Measurements from ENCODE around the gene GADD45GIP1.
A peak's percentile ranks its signal among the peaks of the same experiment; 100 is the strongest.

DNA sequence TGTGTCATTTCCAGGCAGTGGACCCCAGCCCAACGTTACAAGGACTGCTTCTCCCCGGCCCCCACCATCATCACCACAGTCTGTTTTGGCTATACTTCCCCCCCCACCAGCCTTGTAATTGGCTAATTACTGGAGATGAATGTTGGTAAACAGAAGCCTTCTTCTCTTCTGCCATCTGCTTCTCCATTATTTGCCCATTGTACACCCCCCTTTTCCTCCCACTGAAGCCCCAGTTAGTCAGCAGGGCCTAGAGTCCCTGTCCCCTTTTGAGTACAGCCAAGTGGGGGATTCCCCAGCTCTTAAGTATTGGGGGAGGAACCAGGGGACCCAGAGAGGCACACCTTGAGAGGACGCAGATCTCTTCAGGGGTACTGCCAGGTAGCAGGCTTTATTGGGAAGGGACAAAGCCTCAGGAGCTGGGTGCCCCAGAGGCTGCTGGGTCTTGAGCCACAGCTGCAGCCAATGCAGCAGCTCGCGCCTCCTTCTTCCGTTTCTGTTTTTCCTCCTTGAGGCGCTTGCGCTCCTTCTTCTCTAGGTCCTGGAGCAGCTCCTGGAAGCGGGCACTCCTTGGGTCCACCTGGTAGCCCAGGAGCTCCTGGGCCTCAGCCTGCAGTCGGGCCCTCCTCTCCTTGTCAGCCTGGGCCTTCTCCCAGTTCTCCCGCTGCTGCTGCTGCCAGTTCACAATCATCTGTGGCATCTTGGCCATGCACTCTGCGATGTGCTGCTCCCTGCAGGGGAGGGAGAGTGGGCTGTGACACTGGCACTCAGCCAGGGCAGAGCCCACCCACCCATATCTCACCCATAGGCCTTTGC, 3.0 kb downstream of the GADD45GIP1 start:
- TF ChIP-seq CREB1 (IDR thresholded peaks at IDR 0.05; ENCODE audit: low read depth) (no peak), RAD21 (IDR thresholded peaks at IDR 0.05; ENCODE audit: low read depth) (no peak), EP300 (IDR thresholded peaks at IDR 0.05; ENCODE audit: borderline replicate concordance) (no peak), TAF1 (IDR thresholded peaks at IDR 0.05; ENCODE audit: low read depth) (no peak), TEAD4 (IDR thresholded peaks at IDR 0.05) (no peak), YY1 (IDR thresholded peaks at IDR 0.05; ENCODE audit: low read depth) (no peak), ZBTB7A (IDR thresholded peaks at IDR 0.05; ENCODE audit: low read depth) (peak; percentile 68; the same call in 1 of the 2 replicates), CEBPB (IDR thresholded peaks at IDR 0.05) (no peak), TCF12 (IDR thresholded peaks at IDR 0.05; ENCODE audit: low read depth) (no peak), FOXM1 (IDR thresholded peaks at IDR 0.05; ENCODE audit: borderline replicate concordance, low read depth) (no peak), NFIC (IDR thresholded peaks at IDR 0.05) (peak; percentile 51; the same call in 1 of the 2 replicates)
- TF ChIP-seq, protein P1, sequence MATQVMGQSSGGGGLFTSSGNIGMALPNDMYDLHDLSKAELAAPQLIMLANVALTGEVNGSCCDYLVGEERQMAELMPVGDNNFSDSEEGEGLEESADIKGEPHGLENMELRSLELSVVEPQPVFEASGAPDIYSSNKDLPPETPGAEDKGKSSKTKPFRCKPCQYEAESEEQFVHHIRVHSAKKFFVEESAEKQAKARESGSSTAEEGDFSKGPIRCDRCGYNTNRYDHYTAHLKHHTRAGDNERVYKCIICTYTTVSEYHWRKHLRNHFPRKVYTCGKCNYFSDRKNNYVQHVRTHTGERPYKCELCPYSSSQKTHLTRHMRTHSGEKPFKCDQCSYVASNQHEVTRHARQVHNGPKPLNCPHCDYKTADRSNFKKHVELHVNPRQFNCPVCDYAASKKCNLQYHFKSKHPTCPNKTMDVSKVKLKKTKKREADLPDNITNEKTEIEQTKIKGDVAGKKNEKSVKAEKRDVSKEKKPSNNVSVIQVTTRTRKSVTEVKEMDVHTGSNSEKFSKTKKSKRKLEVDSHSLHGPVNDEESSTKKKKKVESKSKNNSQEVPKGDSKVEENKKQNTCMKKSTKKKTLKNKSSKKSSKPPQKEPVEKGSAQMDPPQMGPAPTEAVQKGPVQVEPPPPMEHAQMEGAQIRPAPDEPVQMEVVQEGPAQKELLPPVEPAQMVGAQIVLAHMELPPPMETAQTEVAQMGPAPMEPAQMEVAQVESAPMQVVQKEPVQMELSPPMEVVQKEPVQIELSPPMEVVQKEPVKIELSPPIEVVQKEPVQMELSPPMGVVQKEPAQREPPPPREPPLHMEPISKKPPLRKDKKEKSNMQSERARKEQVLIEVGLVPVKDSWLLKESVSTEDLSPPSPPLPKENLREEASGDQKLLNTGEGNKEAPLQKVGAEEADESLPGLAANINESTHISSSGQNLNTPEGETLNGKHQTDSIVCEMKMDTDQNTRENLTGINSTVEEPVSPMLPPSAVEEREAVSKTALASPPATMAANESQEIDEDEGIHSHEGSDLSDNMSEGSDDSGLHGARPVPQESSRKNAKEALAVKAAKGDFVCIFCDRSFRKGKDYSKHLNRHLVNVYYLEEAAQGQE (IDR thresholded peaks at IDR 0.05; ENCODE audit: low read depth): no peak
- TF ChIP-seq, protein P2, sequence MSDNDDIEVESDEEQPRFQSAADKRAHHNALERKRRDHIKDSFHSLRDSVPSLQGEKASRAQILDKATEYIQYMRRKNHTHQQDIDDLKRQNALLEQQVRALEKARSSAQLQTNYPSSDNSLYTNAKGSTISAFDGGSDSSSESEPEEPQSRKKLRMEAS (IDR thresholded peaks at IDR 0.05): no peak
